ENCODE measurements around the gene TRIM44.

TRIM44 gene

GRCh38 chr11:35740061-35740799 is 77.7 kb downstream of the TRIM44 start:
- Histone ChIP-seq H3K27ac (0 out of 22 replicates have a peak overlapping the region, but pooled peaks of 1 of the 11 experiments have one; percentile 8), H3K9me3 (replicated peaks in 1 of 11) (peaks cover 0 to 9% (median 0%) of the 10 kb centered on the region in 11 experiments; a peak in 1 of 22 replicates)

GRCh38 chr11:35742707-35743454 is 80.3 kb downstream of the TRIM44 start:
- Histone ChIP-seq H3K4me2 (no peak overlapping the region), H3K4me1 (peaks cover 0 to 29% (median 0%) of the 10 kb centered on the region in 10 experiments; a peak in 6 of 20 replicates), H3K4me3 (no peak overlapping the region), H3K9ac (no peak overlapping the region), H3K36me3 (peaks cover 28 to 93% (median 69%) of the 10 kb centered on the region in 11 experiments; a peak in 21 of 22 replicates), H3K9me3 (replicated peaks in 1 of 11) (no peaks in the 10 kb centered on the region), H3K27ac (no peak overlapping the region), H3K27me3 (no peaks in the 10 kb centered on the region), H4K20me1 (peaks cover 0 to 4% (median 0%) of the 10 kb centered on the region in 11 experiments; a peak in 3 of 22 replicates)
- no peak for TF ChIP-seq Cebpa-rat (IDR thresholded peaks at IDR 0.05)

More at GRCh38 chr11:35740061-35740799, 77.7 kb downstream of the TRIM44 start:
- Histone ChIP-seq H3K27me3 (no peaks in the 10 kb centered on the region), H3K36me3 (peaks cover 55 to 93% (median 83%) of the 10 kb centered on the region in 11 experiments), H4K20me1 (no peaks in the 10 kb centered on the region; a peak in 1 of 22 replicates), H3K4me2 (0 out of 22 replicates have a peak overlapping the region, but pooled peaks of 1 of the 11 experiments have one; percentile 14), H3K9ac (no peak overlapping the region), H3K4me3 (no peak overlapping the region), H3K4me1 (peaks cover 0 to 12% (median 0%) of the 10 kb centered on the region in 10 experiments; a peak in 4 of 20 replicates)
- no peak for TF ChIP-seq Cebpa-rat (IDR thresholded peaks at IDR 0.05)

GRCh38 chr11:35746356-35747153 is 84.0 kb downstream of the TRIM44 start:
- Histone ChIP-seq H3K36me3 (peaks cover 17 to 91% (median 43%) of the 10 kb centered on the region in 11 experiments; a peak in 21 of 22 replicates), H3K4me1 (peaks cover 0 to 25% (median 0%) of the 10 kb centered on the region in 10 experiments; a peak in 7 of 20 replicates), H3K27ac (no peak overlapping the region; a peak in 1 of 22 replicates), H3K9ac (no peak overlapping the region), H4K20me1 (peaks cover 0 to 4% (median 0%) of the 10 kb centered on the region in 11 experiments; a peak in 2 of 22 replicates), H3K4me2 (peak overlapping the region in 1 of 11 experiments; percentile 20; a peak in 1 of 22 replicates), H3K4me3 (no peak overlapping the region), H3K27me3 (no peaks in the 10 kb centered on the region), H3K9me3 (replicated peaks in 1 of 11) (no peaks in the 10 kb centered on the region)
- no peak for TF ChIP-seq Cebpa-rat (IDR thresholded peaks at IDR 0.05)

- Histone ChIP-seq H3K4me2 (no peak overlapping the region), H3K27ac (no peak overlapping the region), H3K9me3 (replicated peaks in 1 of 11) (no peaks in the 10 kb centered on the region), H4K20me1 (peaks cover 0 to 4% (median 0%) of the 10 kb centered on the region in 11 experiments; a peak in 2 of 22 replicates), H3K4me1 (peaks cover 0 to 35% (median 4%) of the 10 kb centered on the region in 10 experiments; a peak in 9 of 20 replicates), H3K4me3 (no peak overlapping the region), H3K27me3 (no peaks in the 10 kb centered on the region), H3K9ac (no peak overlapping the region), H3K36me3 (peaks cover 12 to 86% (median 43%) of the 10 kb centered on the region in 11 experiments; a peak in 21 of 22 replicates)
- TF ChIP-seq Cebpa-rat (IDR thresholded peaks at IDR 0.05), result no peak
Measured at GRCh38 chr11:35747668-35748067, 85.1 kb downstream of the TRIM44 start.

- Histone ChIP-seq H3K9ac (no peak overlapping the region), H3K4me2 (no peak overlapping the region), H4K20me1 (peaks cover 0 to 4% (median 0%) of the 10 kb centered on the region in 11 experiments; a peak in 2 of 22 replicates), H3K4me3 (no peak overlapping the region), H3K9me3 (replicated peaks in 1 of 11) (peaks cover 0 to 5% (median 2%) of the 10 kb centered on the region in 11 experiments; a peak in 12 of 22 replicates), H3K27ac (no peak overlapping the region), H3K4me1 (peaks cover 0 to 35% (median 4%) of the 10 kb centered on the region in 10 experiments; a peak in 9 of 20 replicates), H3K36me3 (peaks cover 4 to 83% (median 40%) of the 10 kb centered on the region in 11 experiments; a peak in 21 of 22 replicates), H3K27me3 (no peaks in the 10 kb centered on the region)
- TF ChIP-seq Cebpa-rat (IDR thresholded peaks at IDR 0.05), result no peak
Measured at GRCh38 chr11:35748644-35749043, 86.1 kb downstream of the TRIM44 start.

- H3K9ac ChIP-seq, result no peak overlapping the region
- H3K27ac ChIP-seq, result no peak overlapping the region
- H3K9me3 ChIP-seq (replicated peaks in 1 of 11), result peaks cover 0 to 16% (median 11%) of the 10 kb centered on the region in 11 experiments; a peak in 18 of 22 replicates
- no peak overlapping the region for H3K4me3 ChIP-seq
- H4K20me1 ChIP-seq, result peaks cover 0 to 4% (median 0%) of the 10 kb centered on the region in 11 experiments; a peak in 2 of 22 replicates
- no peak for TF ChIP-seq Cebpa-rat (IDR thresholded peaks at IDR 0.05)
- H3K36me3 ChIP-seq, result peaks cover 7 to 74% (median 38%) of the 10 kb centered on the region in 11 experiments
- H3K27me3 ChIP-seq, result no peaks in the 10 kb centered on the region
- H3K4me1 ChIP-seq, result peaks cover 0 to 35% (median 4%) of the 10 kb centered on the region in 10 experiments; a peak in 9 of 20 replicates
- no peak overlapping the region for H3K4me2 ChIP-seq
Measured at GRCh38 chr11:35750315-35750714, 87.7 kb downstream of the TRIM44 start.

GRCh38 chr11:35750981-35751663 is 88.5 kb downstream of the TRIM44 start:
- Histone ChIP-seq H3K9ac (no peak overlapping the region), H3K9me3 (replicated peaks in 1 of 11) (peaks cover 0 to 16% (median 11%) of the 10 kb centered on the region in 11 experiments; a peak in 18 of 22 replicates), H3K27ac (0 out of 22 replicates have a peak overlapping the region, but pooled peaks of 1 of the 11 experiments have one; percentile 6), H3K4me1 (peaks cover 0 to 28% (median 4%) of the 10 kb centered on the region in 10 experiments; a peak in 9 of 20 replicates), H3K4me3 (no peak overlapping the region), H3K4me2 (peak overlapping the region in 3 of 11 experiments; percentile 42 to 56 (median 43); a peak in 4 of 22 replicates), H4K20me1 (no peaks in the 10 kb centered on the region; a peak in 2 of 22 replicates), H3K27me3 (no peaks in the 10 kb centered on the region), H3K36me3 (peaks cover 7 to 66% (median 33%) of the 10 kb centered on the region in 11 experiments)
- TF ChIP-seq Cebpa-rat (IDR thresholded peaks at IDR 0.05), result no peak
